GM21576 (cell line): ENCODE results near the gene KCNMB1.

Experiments
- ATAC-seq: cut with Tn5 transposase; IDR thresholded peaks from one replicate; pipeline ENCODE4 v1.9.1; 2021; ENCODE audit warnings: mild to moderate bottlenecking, moderate library complexity; ENCODE audit not compliant: unreplicated experiment

Gene KCNMB1

GRCh38 chr5:170388818-170389549 is at the start of gene KCNMB1:
Gene KCNMB1 (minus strand): TSS chr5:170389367. CDS start chr5:170385447, 3,920 bp downstream.
- no peak for ATAC-seq

- no peak for ATAC-seq
These were observed 49.4 kb upstream of the KCNMB1 start for GRCh38 chr5:170438581-170438980.

- no peak for ATAC-seq
These were observed 48.6 kb upstream of the KCNMB1 start for GRCh38 chr5:170437621-170438375.

GRCh38 chr5:170436335-170436734 is 47.2 kb upstream of the KCNMB1 start:
- no peak for ATAC-seq

GRCh38 chr5:170434966-170435605 is 45.9 kb upstream of the KCNMB1 start:
- ATAC-seq = peak; percentile 72

GRCh38 chr5:170432669-170433068 is 43.5 kb upstream of the KCNMB1 start:
- ATAC-seq = no peak

GRCh38 chr5:170431571-170431970 is 42.4 kb upstream of the KCNMB1 start:
- ATAC-seq = no peak

GRCh38 chr5:170430866-170431437 is 41.8 kb upstream of the KCNMB1 start:
- no peak for ATAC-seq

GRCh38 chr5:170430256-170430655 is 41.1 kb upstream of the KCNMB1 start:
- ATAC-seq = no peak

- ATAC-seq = no peak
These were observed 39.8 kb upstream of the KCNMB1 start for GRCh38 chr5:170429014-170429413.

- no peak for ATAC-seq
These were observed 38.6 kb upstream of the KCNMB1 start for GRCh38 chr5:170427672-170428236.

- ATAC-seq = no peak
These were observed 37.6 kb upstream of the KCNMB1 start for GRCh38 chr5:170426786-170427185.

GRCh38 chr5:170426149-170426767 is 37.1 kb upstream of the KCNMB1 start:
- no peak for ATAC-seq

- no peak for ATAC-seq
These were observed 36.6 kb upstream of the KCNMB1 start for GRCh38 chr5:170425731-170426130.

GRCh38 chr5:170424629-170425028 is 35.5 kb upstream of the KCNMB1 start:
- ATAC-seq = no peak

- no peak for ATAC-seq
These were observed 34.5 kb upstream of the KCNMB1 start for GRCh38 chr5:170423692-170424091.

GRCh38 chr5:170421826-170422225 is 32.7 kb upstream of the KCNMB1 start:
- ATAC-seq = no peak

GRCh38 chr5:170420806-170421412 is 31.7 kb upstream of the KCNMB1 start:
- ATAC-seq = no peak

- ATAC-seq = no peak
These were observed 30.5 kb upstream of the KCNMB1 start for GRCh38 chr5:170419643-170420042.

- no peak for ATAC-seq
These were observed 29.6 kb upstream of the KCNMB1 start for GRCh38 chr5:170418736-170419135.
